HepG2 (cell line): ENCODE measurements around the gene MT1M. TPM values are rescaled to one million over a fixed set of nuclear protein-coding genes. Genes with fewer than 3 reads are reported as not detected.
A peak's percentile ranks its signal among the peaks of the same experiment; 100 is the strongest.

ENCODE experiments used
- AKAP8 ChIP-seq: sonication (generic); formaldehyde crosslinking; IDR thresholded peaks from 2 replicates; pipeline ENCODE4 v1.5.1; 2020; ENCODE audit warnings: mild to moderate bottlenecking, missing genetic modification reagents
- FIP1L1 ChIP-seq: fragments of 200-400 bp; formaldehyde crosslinking; IDR thresholded peaks from 2 replicates; pipeline ENCODE4 v1.6.1; 2018; ENCODE audit warnings: low read depth, mild to moderate bottlenecking, low read length, moderate library complexity, borderline replicate concordance; ENCODE audit not compliant: insufficient read depth
- PHF5A ChIP-seq: IDR thresholded peaks from one replicate; pipeline ENCODE4 v1.6.1; 2018; ENCODE audit warnings: low read depth, missing genetic modification reagents; ENCODE audit not compliant: unreplicated experiment
- POLR2AphosphoS2 ChIP-seq: IDR thresholded peaks from 2 replicates; pipeline ENCODE4 v1.6.1; 2011; ENCODE audit warnings: low read depth, low read length, improper control_type of control experiment
- PPARG ChIP-seq: conservative IDR thresholded peaks from 2 replicates; pipeline ENCODE4 v1.6.1; 2016; ENCODE audit warnings: missing biosample characterization, missing genetic modification reagents
- RAD21 ChIP-seq: fragments of 450-650 bp; formaldehyde crosslinking; IDR thresholded peaks from 2 replicates; pipeline ENCODE4 v1.5.0; 2020; ENCODE audit warnings: mild to moderate bottlenecking
- RFXAP ChIP-seq: sonication (generic); formaldehyde crosslinking; IDR thresholded peaks from 2 replicates; pipeline ENCODE4 v1.4.0; 2020; ENCODE audit warnings: missing genetic modification reagents, borderline replicate concordance
- SMAD1 ChIP-seq: sonication (generic); formaldehyde crosslinking; IDR thresholded peaks from 2 replicates; pipeline ENCODE4 v1.4.0; 2020; ENCODE audit warnings: missing genetic modification reagents, low read depth, mild to moderate bottlenecking, borderline replicate concordance
- ZNF331 ChIP-seq: sonication (generic); formaldehyde crosslinking; IDR thresholded peaks from 2 replicates; pipeline ENCODE4 v1.4.0; 2020; ENCODE audit warnings: missing genetic modification reagents
- ZNF562 ChIP-seq: sonication (generic); formaldehyde crosslinking; IDR thresholded peaks from 2 replicates; pipeline ENCODE4 v1.8.0; 2022; ENCODE audit warnings: missing genetic modification reagents, borderline replicate concordance
- polyA plus RNA-seq, 8 experiments: library from polyadenylated mRNA; depleted of rRNA in 3 of 8; stranded (reverse) in 7 of 8; unstranded in 1 of 8; fragments of >200 nt; fragmentation: Illumina TruSeq in 4 of 8; extraction: Trizol in 4 of 8; gene quantifications; 2 replicates each; pipeline versions ENCODE4 v1.2.1 to v1.2.3, GENCODE V29; 2011 to 2016; ENCODE audit warnings: low read depth in 4 of 8, missing spikeins in 1 of 8, mixed read lengths in 1 of 8; ENCODE audit not compliant: insufficient read depth in 1 of 8
- total RNA-seq, 5 experiments: library from RNA; depleted of rRNA; stranded (reverse); fragments of >200 nt; fragmentation: Illumina TruSeq; extraction: Trizol; gene quantifications; 2 replicates each; pipeline ENCODE4 v1.2.3, GENCODE V29; 2016; ENCODE audit warnings: low read depth in 1 of 5
- TF ChIP-seq, protein P1 (sequence below): sonication (generic); IDR thresholded peaks from 2 replicates; pipeline ENCODE4 v1.6.1; 2016; ENCODE audit warnings: low read depth, borderline replicate concordance
- TF ChIP-seq, protein P2 (sequence below): IDR thresholded peaks from 2 replicates; pipeline ENCODE4 v1.6.1; 2012; ENCODE audit warnings: low read depth, low read length, improper control_type of control experiment
- TF ChIP-seq, protein P3 (sequence below): sonication (generic); formaldehyde crosslinking; IDR thresholded peaks from 2 replicates; pipeline ENCODE4 v1.8.0; 2022; ENCODE audit warnings: mild to moderate bottlenecking, missing genetic modification reagents, borderline replicate concordance
- TF ChIP-seq, protein P4 (sequence below): sonication (generic); formaldehyde crosslinking; IDR thresholded peaks from 2 replicates; pipeline ENCODE4 v1.9.0; 2021; ENCODE audit warnings: missing genetic modification reagents, mild to moderate bottlenecking, borderline replicate concordance
- TF ChIP-seq, protein P5 (sequence below): sonication (generic); formaldehyde crosslinking; IDR thresholded peaks from 2 replicates; pipeline ENCODE4 v1.5.0; 2020; ENCODE audit warnings: mild to moderate bottlenecking, missing genetic modification reagents, borderline replicate concordance

The MT1M gene
- total and polyA plus RNA-seq, 2 of the 13 experiments (the other 11 are each of a cell fraction or from before 2014, with no cell fraction given) = 4.6 TPM; not detected in 1

DNA sequence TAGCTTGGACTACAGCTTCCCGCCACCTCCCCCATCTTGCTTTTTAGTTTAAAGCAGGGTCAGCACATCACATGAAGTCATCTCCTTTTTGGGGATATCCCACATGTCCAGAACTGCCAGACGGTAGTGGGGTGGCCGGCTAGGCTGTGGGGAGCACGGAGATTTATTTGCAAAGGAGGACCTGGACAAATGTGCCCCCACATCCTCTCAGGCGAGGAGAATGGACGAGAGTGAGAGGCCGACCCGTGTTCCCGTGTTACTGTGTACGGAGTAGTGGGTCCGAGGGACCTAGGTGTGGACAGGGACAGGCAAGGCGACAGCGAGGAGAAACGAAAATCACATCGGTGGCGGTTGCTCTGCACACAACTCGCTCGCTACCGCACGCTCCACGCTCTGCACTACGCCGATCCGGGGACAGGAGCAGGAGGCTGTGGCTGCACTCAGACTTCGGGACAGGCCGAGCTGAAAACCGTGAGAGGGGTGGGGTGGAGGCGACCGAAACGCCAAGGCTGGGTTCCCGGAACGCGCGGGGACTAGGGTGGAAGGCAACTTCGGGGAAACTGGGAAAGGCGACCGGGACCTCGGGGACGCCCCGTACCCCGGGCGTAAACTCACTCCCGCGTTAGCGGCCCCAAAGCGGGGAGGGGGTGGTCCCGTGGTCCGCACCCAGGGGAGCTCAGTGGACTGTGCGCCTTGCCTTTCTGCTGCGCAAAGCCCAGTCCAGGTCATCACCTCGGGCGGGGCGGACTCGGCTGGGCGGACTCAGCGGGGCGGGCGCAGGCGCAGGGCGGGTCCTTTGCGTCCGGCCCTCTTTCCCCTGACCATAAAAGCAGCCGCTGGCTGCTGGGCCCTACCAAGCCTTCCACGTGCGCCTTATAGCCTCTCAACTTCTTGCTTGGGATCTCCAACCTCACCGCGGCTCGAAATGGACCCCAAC lies 5.6 kb downstream of the MT1M start, which contains the start of gene MT1A (continued):
- TF ChIP-seq SMAD1 (CRISPR knock-in tag) = no peak
- TF ChIP-seq ZNF562 (CRISPR knock-in tag) = no peak
- TF ChIP-seq, protein P1, sequence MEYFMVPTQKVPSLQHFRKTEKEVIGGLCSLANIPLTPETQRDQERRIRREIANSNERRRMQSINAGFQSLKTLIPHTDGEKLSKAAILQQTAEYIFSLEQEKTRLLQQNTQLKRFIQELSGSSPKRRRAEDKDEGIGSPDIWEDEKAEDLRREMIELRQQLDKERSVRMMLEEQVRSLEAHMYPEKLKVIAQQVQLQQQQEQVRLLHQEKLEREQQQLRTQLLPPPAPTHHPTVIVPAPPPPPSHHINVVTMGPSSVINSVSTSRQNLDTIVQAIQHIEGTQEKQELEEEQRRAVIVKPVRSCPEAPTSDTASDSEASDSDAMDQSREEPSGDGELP = no peak
- no peak for TF ChIP-seq AKAP8 (CRISPR knock-in tag)
- no peak for TF ChIP-seq POLR2AphosphoS2
- TF ChIP-seq, protein P2, sequence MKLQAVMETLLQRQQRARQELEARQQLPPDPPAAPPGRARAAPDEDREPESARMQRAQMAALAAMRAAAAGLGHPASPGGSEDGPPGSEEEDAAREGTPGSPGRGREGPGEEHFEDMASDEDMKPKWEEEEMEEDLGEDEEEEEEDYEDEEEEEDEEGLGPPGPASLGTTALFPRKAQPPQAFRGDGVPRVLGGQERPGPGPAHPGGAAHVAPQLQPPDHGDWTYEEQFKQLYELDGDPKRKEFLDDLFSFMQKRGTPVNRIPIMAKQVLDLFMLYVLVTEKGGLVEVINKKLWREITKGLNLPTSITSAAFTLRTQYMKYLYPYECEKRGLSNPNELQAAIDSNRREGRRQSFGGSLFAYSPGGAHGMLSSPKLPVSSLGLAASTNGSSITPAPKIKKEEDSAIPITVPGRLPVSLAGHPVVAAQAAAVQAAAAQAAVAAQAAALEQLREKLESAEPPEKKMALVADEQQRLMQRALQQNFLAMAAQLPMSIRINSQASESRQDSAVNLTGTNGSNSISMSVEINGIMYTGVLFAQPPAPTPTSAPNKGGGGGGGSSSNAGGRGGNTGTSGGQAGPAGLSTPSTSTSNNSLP = no peak
- no peak for TF ChIP-seq RFXAP
- TF ChIP-seq, protein P3, sequence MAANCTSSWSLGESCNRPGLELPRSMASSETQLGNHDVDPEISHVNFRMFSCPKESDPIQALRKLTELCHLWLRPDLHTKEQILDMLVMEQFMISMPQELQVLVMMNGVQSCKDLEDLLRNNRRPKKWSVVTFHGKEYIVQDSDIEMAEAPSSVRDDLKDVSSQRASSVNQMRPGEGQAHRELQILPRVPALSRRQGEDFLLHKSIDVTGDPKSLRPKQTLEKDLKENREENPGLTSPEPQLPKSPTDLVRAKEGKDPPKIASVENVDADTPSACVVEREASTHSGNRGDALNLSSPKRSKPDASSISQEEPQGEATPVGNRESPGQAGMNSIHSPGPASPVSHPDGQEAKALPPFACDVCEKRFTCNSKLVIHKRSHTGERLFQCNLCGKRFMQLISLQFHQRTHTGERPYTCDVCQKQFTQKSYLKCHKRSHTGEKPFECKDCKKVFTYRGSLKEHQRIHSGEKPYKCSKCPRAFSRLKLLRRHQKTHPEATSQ (CRISPR knock-in tag) = no peak
- 0 out of 2 replicates have a peak, but pooled peaks have one; percentile 7 for TF ChIP-seq RAD21
- TF ChIP-seq, protein P4, sequence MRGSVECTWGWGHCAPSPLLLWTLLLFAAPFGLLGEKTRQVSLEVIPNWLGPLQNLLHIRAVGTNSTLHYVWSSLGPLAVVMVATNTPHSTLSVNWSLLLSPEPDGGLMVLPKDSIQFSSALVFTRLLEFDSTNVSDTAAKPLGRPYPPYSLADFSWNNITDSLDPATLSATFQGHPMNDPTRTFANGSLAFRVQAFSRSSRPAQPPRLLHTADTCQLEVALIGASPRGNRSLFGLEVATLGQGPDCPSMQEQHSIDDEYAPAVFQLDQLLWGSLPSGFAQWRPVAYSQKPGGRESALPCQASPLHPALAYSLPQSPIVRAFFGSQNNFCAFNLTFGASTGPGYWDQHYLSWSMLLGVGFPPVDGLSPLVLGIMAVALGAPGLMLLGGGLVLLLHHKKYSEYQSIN = no peak
- TF ChIP-seq, protein P5, sequence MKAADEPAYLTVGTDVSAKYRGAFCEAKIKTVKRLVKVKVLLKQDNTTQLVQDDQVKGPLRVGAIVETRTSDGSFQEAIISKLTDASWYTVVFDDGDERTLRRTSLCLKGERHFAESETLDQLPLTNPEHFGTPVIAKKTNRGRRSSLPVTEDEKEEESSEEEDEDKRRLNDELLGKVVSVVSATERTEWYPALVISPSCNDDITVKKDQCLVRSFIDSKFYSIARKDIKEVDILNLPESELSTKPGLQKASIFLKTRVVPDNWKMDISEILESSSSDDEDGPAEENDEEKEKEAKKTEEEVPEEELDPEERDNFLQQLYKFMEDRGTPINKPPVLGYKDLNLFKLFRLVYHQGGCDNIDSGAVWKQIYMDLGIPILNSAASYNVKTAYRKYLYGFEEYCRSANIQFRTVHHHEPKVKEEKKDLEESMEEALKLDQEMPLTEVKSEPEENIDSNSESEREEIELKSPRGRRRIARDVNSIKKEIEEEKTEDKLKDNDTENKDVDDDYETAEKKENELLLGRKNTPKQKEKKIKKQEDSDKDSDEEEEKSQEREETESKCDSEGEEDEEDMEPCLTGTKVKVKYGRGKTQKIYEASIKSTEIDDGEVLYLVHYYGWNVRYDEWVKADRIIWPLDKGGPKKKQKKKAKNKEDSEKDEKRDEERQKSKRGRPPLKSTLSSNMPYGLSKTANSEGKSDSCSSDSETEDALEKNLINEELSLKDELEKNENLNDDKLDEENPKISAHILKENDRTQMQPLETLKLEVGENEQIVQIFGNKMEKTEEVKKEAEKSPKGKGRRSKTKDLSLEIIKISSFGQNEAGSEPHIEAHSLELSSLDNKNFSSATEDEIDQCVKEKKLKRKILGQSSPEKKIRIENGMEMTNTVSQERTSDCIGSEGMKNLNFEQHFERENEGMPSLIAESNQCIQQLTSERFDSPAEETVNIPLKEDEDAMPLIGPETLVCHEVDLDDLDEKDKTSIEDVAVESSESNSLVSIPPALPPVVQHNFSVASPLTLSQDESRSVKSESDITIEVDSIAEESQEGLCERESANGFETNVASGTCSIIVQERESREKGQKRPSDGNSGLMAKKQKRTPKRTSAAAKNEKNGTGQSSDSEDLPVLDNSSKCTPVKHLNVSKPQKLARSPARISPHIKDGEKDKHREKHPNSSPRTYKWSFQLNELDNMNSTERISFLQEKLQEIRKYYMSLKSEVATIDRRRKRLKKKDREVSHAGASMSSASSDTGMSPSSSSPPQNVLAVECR (CRISPR knock-in tag) = peak; percentile 57; the same call in 1 of the 2 replicates
- no peak for TF ChIP-seq PPARG (CRISPR knock-in tag)
- no peak for TF ChIP-seq PHF5A (CRISPR knock-in tag)
- no peak for TF ChIP-seq ZNF331 (CRISPR knock-in tag)
- no peak for TF ChIP-seq FIP1L1
